Stomach (tissue), 4 donors: Measurements from ENCODE around the gene CPAMD8.

Source experiments
- CTCF ChIP-seq, 7 experiments: fragments of 450-650 bp in 4 of 7; fragments of 200-600 bp in 3 of 7; sonication (generic) in 3 of 7; IDR thresholded peaks; one replicate each; pipeline ENCODE4 v1.5.1; 2016 to 2019; ENCODE audit warnings: antibody characterized with exemption in 7 of 7, control low read depth in 2 of 7, mild to moderate bottlenecking in 1 of 7
- POLR2AphosphoS5 ChIP-seq, 3 donors: sonication (generic); formaldehyde crosslinking; IDR thresholded peaks; one replicate each; pipeline ENCODE4 v1.6.1; 2016; ENCODE audit warnings: antibody characterized with exemption in 3 of 3

GRCh38 chr19:17061691-17062090 lies 35.1 kb upstream of the CPAMD8 start:
- no peak for TF ChIP-seq CTCF (IDR thresholded peaks at IDR 0.05)
- TF ChIP-seq POLR2AphosphoS5 (IDR thresholded peaks at IDR 0.05) = no peak
